D721Med (cell line): Measurements from ENCODE around the gene TSSK2.

Experiments used
- DNase-seq: peaks from one replicate; pipeline ENCODE4 v3.0.0; 2011; ENCODE audit warnings: low spot score; ENCODE audit not compliant: insufficient read length
- FAIRE-seq: peaks from 2 replicates; lab custom pipeline; 2011; peaks lifted over from hg19 to GRCh38; lab: Jason Lieb, UNC
- CTCF ChIP-seq: IDR thresholded peaks from 2 replicates; pipeline ENCODE4 v1.5.1; 2012; ENCODE audit warnings: mild to moderate bottlenecking, control low read depth; ENCODE audit not compliant: insufficient read depth; ENCODE audit errors: missing control alignments

TSSK2 gene

GRCh38 chr22:19113429-19113828 is 17.7 kb upstream of the TSSK2 start:
- FAIRE-seq: no peak
- DNase-seq: no peak
- TF ChIP-seq CTCF: no peak

- no peak for FAIRE-seq
- TF ChIP-seq CTCF: no peak
Measured at GRCh38 chr22:19114984-19115552, 16.0 kb upstream of the TSSK2 start.

GRCh38 chr22:19115628-19116027 is 15.5 kb upstream of the TSSK2 start:
- TF ChIP-seq CTCF: no peak
- DNase-seq (no peak), FAIRE-seq (no peak)

More at GRCh38 chr22:19114984-19115552, 16.0 kb upstream of the TSSK2 start:
- no peak for DNase-seq

- DNase-seq: no peak
- FAIRE-seq: no peak
- no peak for TF ChIP-seq CTCF
Measured at GRCh38 chr22:19117111-19117512, 14.0 kb upstream of the TSSK2 start.

- no peak for TF ChIP-seq CTCF
- FAIRE-seq: no peak
- no peak for DNase-seq
Measured at GRCh38 chr22:19118329-19118880, 12.7 kb upstream of the TSSK2 start.

- FAIRE-seq: no peak
- no peak for TF ChIP-seq CTCF
- no peak for DNase-seq
Measured at GRCh38 chr22:19119949-19120348, 11.2 kb upstream of the TSSK2 start.

GRCh38 chr22:19120829-19121630 is 10.1 kb upstream of the TSSK2 start:
- no peak for TF ChIP-seq CTCF
- no peak for DNase-seq
- no peak for FAIRE-seq
